Sciatic nerve (tissue), 2 donors: ENCODE measurements around the gene PDE3B. TPM values are rescaled to one million over a fixed set of nuclear protein-coding genes. Genes with fewer than 3 reads are reported as not detected.

ENCODE experiments used
- ATAC-seq: fragments of 200-7000 bp; cut with Tn5 transposase; one replicate; pipeline ENCODE4 v1.9.1; 2020; ENCODE audit warnings: mild to moderate bottlenecking, moderate library complexity
- DNase-seq: peaks from one replicate; pipeline ENCODE4 v3.0.0-alpha.2; 2020; ENCODE audit warnings: low spot score
- intact Hi-C: fragments of 100-400 bp; cut with DNase I; formaldehyde crosslinking; loops from one replicate; pipeline ENCODE4 v1.14.2; 2022
- total RNA-seq: library from RNA; stranded (reverse); fragmentation: NEBNext Ultra II Directional; extraction: Animal tissue kit (Norgen Biotek cat#: 25700); gene quantifications from one replicate; pipeline ENCODE4 v1.2.1, GENCODE V29; 2021
- donor health status: DM: no; HTN: no; CAD: no.
- donor health status: DM: no; HTN: no; CAD: no.

PDE3B gene
- total RNA-seq, 1 donor from 2014 or later = 7.8 TPM

DNA sequence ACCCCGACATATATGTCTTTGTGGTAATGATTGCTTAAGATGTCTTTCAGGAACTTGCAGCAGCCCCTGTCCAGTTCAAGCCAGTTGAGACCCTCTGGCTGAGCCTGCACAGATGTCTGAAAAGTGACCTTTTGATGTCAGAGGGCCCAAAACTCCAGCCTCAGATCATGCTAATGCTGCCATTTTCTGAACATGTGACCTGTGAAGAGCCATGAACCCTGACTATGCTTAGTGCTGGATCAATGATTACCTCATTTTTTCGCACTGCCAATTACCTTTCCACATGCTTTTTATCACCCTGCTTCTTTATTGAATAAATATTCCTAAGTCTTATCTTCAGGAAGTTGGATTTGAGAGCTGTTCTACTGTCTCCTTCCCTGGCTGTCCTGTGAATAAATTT, 255.3 kb downstream of the PDE3B start:
- ATAC-seq = no peak
- intact Hi-C loops = no loop called here
- DNase-seq = no peak

DNA sequence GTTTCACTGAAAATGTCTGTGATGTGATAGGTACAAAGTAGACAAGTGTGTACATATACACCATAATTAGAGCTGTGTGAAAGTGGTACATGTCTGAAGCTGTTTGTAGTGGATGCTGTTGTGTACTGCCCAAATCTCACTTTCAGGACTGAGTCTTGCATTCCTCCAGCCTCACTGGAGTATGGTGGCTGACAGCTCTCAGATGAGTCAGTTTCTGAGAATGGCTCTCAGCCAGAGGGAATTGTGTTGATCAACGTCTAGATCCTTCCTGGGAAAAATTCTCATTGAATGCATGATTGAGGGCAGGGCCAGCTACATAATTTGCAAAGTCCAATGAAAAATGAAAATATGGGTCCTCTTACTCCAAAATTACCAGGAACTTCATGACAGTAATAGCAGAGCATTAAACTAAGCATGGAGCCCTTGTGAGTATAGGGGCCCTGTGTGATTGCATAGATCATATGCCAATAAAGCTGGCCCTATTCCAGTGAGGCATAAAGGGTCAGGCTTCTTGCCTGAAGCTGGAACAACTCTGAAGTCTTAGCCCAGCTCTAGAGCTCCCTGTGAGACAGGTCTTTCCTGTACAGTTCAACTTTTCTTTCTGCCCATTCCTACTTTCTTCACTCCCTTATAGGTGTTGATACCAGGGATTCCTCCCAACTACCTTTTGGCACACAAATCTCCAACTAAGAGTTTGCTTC, 259.2 kb downstream of the PDE3B start:
- intact Hi-C loops = no loop called here
- ATAC-seq = no peak
- DNase-seq = no peak

DNA sequence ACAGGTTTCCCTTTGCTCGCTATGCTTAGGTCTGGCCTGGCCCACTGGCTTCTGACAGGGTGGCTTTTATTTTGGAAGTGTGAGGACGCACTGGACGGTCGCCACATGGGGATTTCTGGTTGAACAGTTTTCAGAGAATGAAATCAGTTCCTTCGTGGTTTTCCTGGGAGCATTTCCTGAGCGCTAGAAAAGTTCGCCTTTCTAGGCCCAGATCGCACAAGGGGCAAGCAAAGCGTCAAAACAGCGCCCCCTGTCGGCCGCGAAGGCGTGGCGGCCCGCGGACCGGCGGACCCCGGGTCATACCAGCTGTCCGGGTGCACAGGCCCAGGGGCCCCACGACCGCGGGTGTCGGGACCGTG, 261.1 kb downstream of the PDE3B start:
- intact Hi-C loops = no loop called here
- peak; percentile 87 for ATAC-seq
- peak; percentile 92 for DNase-seq

DNA sequence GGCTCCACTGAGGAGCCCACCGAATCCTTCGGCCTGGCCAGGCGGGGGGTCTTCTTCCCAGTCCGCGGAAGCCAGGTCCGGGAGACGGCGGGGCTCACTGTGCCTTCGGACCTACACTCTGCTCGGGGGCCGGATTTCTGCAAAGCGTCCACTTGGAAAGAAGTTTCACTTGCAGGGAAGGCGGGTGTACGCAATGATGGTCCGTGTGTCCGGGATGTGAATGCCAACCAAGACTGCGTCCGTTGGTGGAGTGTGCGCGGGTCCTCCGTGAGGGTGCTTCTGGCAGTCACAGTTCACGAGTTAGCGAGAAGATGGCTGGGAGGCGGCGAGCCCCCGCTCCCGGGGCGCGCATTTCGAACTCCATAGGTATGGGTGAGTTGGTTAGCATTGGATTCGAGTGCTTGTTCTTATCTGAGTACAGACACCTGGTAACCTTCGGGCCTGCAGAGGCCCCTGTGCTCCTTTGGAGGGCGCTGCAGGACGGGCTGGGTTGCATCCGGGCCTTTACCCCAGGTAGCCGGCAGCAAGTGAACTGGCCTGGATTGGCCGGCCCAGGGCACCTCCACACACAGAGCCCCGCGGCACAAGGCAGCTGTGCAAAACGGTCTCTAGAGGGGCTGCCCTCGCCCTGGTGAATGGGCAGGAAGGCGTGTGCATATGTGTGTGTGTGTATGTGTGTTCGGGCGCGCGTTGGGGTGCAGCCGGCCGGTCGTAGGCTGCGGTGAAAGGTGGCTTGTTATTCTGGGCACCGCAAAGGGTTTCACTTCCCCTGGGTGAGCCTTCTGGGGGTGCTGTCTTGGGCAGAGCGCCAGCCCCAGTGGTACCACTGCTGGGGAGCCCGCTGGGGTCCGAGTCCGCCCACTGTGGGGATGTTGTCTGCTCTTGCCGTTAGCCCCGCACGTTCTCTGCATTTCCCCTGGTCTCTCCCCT, 261.8 kb downstream of the PDE3B start:
- ATAC-seq = peak; percentile 60
- intact Hi-C loops = no loop called here
- peak; percentile 62 for DNase-seq

DNA sequence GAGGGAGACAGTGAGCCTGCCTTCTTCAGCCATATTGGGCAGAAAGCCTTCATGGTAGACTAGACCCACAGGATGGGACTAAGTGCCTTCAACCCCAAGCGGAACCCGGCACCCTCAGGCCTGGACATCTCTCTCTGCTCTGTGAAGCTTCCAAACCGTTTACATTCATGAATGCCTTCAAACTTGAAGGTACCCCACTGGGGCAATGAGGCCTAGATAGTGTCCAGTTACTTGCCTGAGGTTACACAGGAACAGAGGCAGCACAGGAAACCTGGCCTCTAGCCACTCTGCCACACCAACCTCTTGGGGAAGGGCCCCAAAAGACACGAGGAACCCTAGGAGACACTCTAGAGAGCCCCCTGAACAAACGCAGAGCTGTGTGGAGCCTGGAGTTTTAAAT, 263.0 kb downstream of the PDE3B start:
- ATAC-seq (no peak), DNase-seq (no peak)
- intact Hi-C loops = no loop called here

DNA sequence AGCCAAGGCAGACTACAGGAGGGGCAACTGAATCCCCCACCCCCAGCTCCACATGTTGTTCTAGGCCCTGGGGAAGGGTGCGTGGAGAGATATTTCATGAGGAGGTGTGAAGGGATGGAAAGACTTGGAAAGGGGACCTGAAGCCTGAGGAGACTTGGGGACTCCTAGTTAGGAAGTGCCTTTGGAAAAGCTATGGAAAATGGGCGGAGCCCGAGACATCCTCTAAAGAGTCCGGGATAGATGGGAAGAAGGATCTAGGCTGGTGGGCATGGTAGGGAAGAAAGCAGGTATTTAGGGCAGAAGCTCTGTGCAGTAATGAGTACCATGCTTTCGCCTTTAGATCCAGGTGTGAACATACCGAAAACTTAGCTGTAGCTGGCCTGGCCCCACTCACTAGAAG, 263.4 kb downstream of the PDE3B start:
- intact Hi-C loops = no loop called here
- ATAC-seq = no peak
- DNase-seq = no peak

DNA sequence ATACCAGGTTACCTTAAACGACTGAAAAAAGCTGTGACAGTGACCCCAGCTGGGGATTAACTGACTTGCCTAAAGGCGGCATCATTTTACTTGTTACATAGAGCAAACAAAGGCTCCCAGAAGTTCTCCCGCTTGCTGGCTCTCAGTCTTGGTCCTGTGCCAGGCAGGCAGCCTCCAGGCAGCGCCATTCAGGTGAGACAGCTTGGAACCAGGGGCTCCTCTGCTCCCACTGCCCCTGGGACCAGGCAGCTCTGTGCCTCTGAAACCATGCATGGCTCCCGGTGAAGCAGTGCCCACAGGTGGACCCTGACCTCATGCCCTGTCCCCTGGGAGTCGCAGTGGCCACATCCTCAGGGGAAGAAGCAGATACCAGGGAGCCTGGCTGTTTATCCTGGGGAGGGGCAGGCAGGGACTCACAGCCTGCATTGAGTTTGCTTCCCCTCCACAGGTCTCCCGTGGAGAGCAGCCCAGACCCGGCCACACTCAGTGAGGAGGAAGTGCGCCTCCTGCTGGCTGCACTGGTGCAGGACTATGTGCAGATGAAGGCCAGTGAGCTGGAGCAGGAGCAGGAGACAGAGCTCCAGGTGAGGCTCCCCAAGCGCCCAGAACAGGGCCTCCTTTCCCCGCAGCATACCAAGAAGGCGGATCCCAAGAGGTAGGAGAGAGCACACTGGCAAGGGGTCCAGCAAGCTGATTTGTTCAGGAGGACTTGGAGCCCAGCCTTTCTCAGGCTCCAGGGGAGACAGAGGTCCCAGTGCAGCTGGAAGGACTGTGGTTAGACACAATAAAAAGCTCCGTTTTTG, 264.0 kb downstream of the PDE3B start:
- intact Hi-C loops = no loop called here
- peak; percentile 70 for ATAC-seq
- DNase-seq = peak; percentile 83

DNA sequence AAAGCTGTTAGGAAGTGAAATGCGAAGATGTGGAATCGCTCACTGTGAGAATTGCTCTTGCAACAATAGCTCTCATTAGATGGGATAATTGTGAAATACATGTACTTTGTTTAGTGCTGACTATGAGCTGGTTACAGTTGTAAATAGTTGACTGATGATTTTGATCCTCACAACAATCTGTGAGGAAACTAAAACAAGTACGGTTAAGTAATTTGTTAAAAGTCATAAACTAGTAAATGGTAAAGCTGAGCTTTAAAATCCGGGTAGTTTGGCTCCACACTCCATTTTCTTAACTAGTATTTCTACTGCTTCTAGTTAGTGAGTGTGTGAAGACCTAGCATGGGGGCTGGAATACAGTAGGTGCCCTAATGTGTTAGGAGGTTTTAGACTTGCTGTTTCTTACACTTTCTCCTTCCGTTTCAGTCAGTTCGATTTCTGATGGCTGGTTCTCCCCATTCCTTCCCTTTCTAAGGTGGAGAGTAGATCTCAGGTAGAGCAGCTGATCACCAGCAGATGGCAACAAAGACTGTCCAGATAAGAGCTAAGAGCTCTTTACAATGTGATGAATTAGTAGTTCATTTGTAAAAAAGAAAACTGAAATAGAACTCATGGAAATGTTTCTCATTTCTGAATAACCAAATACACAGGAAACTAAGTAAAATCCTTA, 264.7 kb downstream of the PDE3B start:
- intact Hi-C loops = no loop called here
- DNase-seq (no peak), ATAC-seq (no peak)

DNA sequence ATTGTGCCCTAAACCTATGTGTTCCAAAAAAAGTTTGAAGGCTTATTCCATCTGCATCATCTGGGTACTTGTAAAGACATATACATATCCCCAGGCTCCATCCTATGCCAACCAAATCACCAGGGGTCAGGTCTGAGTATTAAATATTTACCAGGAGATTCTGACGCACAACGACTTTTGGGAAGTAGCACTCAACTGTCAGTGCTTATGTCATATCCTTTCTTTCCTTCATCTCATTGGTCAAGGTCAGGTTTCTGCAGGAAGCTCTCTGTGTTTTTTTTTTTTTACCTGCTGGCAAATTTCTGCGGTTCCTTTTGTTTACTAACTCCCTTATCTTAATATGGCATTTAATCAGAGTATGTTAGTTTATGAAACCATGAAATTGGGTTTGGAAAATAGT, 270.9 kb downstream of the PDE3B start:
- ATAC-seq (no peak), DNase-seq (no peak)
- intact Hi-C loops = no loop called here

DNA sequence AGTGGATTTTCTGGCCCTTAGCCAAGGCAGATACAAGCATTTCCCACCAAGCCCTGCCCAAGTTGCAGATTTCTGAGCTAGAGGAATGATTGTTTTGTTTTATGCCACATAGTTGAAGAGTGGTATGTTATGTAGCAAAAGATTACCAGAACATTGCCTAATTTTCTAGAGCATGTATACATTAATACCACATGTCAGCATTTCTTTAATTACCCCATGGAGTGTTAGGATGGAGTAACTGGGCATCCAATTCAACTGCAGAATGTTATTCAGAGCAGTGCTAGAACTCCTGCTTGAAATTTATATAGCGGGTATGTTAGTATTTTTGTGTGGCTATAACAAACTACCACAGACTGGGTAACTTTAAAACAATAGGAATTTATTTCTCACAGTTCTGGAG, 272.8 kb downstream of the PDE3B start:
- DNase-seq = no peak
- no peak for ATAC-seq
- intact Hi-C loops = loop anchor here (5.0 kb wide), 1 partner anchor 1271 kb away; no protein-coding TSS in a partner anchor

Other genes with a start within 250 kb of the PDE3B start
- gene COPB1, start 144.0 kb upstream of the PDE3B start, total RNA-seq = 86.6 TPM
- gene PSMA1, start 123.4 kb upstream of the PDE3B start, total RNA-seq = 100 TPM
- 14.3 TPM for gene CYP2R1, start 248.4 kb downstream of the PDE3B start, total RNA-seq